ENCODE data around the gene SFXN1. TPM values are rescaled to one million over a fixed set of nuclear protein-coding genes. Genes with fewer than 3 reads are reported as not detected.

SFXN1 gene
- total and polyA plus RNA-seq, 4 donors: 47.3 to 241 (median 53.7) TPM

- Histone ChIP-seq H3K4me3 (ENCODE audit: low read depth in 1 of 3, low read length in 3 of 3) (no peak overlapping the region), H3K27me3 (ENCODE audit: control insufficient read depth in 4 of 4, insufficient read depth in 4 of 4, low read length in 3 of 4) (peaks cover 0 to 10% (median 2%) of the 10 kb centered on the region in 4 donors), H3K9me3 (ENCODE audit: control insufficient read depth in 4 of 4, low read length in 3 of 4) (peaks cover 0 to 8% (median 4%) of the 10 kb centered on the region in 4 donors), H3K9ac (ENCODE audit: low read depth in 1 of 2, low read length in 2 of 2) (no peak overlapping the region), H3K27ac (ENCODE audit: low read depth in 1 of 2, low read length in 2 of 2) (no peak overlapping the region), H3K36me3 (ENCODE audit: control insufficient read depth in 4 of 4, insufficient read depth in 3 of 4, low read depth in 1 of 4, low read length in 3 of 4) (no peaks in the 10 kb centered on the region), H3K4me1 (ENCODE audit: control insufficient read depth in 4 of 4, insufficient read depth in 4 of 4, low read length in 3 of 4) (no peaks in the 10 kb centered on the region)
- WGBS: 83% methylated on average over 5 of the region's 5 CpGs
- no peak for TF ChIP-seq FOXA1 (IDR thresholded peaks at IDR 0.05)
- no peak for TF ChIP-seq TAF1 (conservative IDR thresholded peaks at IDR 0.05)
- no peak for DNase-seq (ENCODE audit: low spot score)
These were observed 66.2 kb downstream of the SFXN1 start for GRCh38 chr5:175544586-175544985.

- no peak for TF ChIP-seq SP1 (IDR thresholded peaks at IDR 0.05)
- no peak for TF ChIP-seq TAF1 (conservative IDR thresholded peaks at IDR 0.05)
- no peak for TF ChIP-seq NR2F2 (IDR thresholded peaks at IDR 0.05)
- no peak for TF ChIP-seq FOXA1 (IDR thresholded peaks at IDR 0.05)
- no peak for TF ChIP-seq CTCF (IDR thresholded peaks at IDR 0.05; ENCODE audit: low read depth, low read length, missing input control)
- TF ChIP-seq, protein P1, sequence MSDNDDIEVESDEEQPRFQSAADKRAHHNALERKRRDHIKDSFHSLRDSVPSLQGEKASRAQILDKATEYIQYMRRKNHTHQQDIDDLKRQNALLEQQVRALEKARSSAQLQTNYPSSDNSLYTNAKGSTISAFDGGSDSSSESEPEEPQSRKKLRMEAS (IDR thresholded peaks at IDR 0.05): no peak
- TF ChIP-seq RAD21 (IDR thresholded peaks at IDR 0.05): no peak
- TF ChIP-seq FOXA2 (IDR thresholded peaks at IDR 0.05): no peak
- TF ChIP-seq JUND (IDR thresholded peaks at IDR 0.05): no peak
- no peak for TF ChIP-seq HNF4G (IDR thresholded peaks at IDR 0.05)
- DNase-seq (ENCODE audit: low spot score): no peak
- Histone ChIP-seq H3K4me3 (ENCODE audit: low read depth in 1 of 3, low read length in 3 of 3) (no peak overlapping the region), H3K9ac (ENCODE audit: low read depth in 1 of 2, low read length in 2 of 2) (no peak overlapping the region), H3K27me3 (ENCODE audit: control insufficient read depth in 4 of 4, insufficient read depth in 4 of 4, low read length in 3 of 4) (peaks cover 0 to 16% (median 2%) of the 10 kb centered on the region in 4 donors), H3K27ac (ENCODE audit: low read depth in 1 of 2, low read length in 2 of 2) (no peak overlapping the region), H3K9me3 (ENCODE audit: control insufficient read depth in 4 of 4, low read length in 3 of 4) (peaks cover 0 to 8% (median 4%) of the 10 kb centered on the region in 4 donors), H3K36me3 (ENCODE audit: control insufficient read depth in 4 of 4, insufficient read depth in 3 of 4, low read depth in 1 of 4, low read length in 3 of 4) (no peaks in the 10 kb centered on the region), H3K4me1 (ENCODE audit: control insufficient read depth in 4 of 4, insufficient read depth in 4 of 4, low read length in 3 of 4) (no peaks in the 10 kb centered on the region)
These were observed 69.5 kb downstream of the SFXN1 start for GRCh38 chr5:175547842-175548241.

GRCh38 chr5:175548626-175549311 lies 70.4 kb downstream of the SFXN1 start:
- no peak overlapping the region for H3K4me3 ChIP-seq (ENCODE audit: low read depth in 1 of 3, low read length in 3 of 3)
- no peak for TF ChIP-seq SP1 (IDR thresholded peaks at IDR 0.05)
- TF ChIP-seq, protein P2, sequence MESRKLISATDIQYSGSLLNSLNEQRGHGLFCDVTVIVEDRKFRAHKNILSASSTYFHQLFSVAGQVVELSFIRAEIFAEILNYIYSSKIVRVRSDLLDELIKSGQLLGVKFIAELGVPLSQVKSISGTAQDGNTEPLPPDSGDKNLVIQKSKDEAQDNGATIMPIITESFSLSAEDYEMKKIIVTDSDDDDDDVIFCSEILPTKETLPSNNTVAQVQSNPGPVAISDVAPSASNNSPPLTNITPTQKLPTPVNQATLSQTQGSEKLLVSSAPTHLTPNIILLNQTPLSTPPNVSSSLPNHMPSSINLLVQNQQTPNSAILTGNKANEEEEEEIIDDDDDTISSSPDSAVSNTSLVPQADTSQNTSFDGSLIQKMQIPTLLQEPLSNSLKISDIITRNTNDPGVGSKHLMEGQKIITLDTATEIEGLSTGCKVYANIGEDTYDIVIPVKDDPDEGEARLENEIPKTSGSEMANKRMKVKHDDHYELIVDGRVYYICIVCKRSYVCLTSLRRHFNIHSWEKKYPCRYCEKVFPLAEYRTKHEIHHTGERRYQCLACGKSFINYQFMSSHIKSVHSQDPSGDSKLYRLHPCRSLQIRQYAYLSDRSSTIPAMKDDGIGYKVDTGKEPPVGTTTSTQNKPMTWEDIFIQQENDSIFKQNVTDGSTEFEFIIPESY (IDR thresholded peaks at IDR 0.05): no peak
- no peak for TF ChIP-seq FOXA1 (IDR thresholded peaks at IDR 0.05)
- no peak for TF ChIP-seq FOXA2 (IDR thresholded peaks at IDR 0.05)
- no peak for TF ChIP-seq JUND (IDR thresholded peaks at IDR 0.05)
- no peak for TF ChIP-seq RAD21 (IDR thresholded peaks at IDR 0.05)
- no peak for TF ChIP-seq HNF4A (conservative IDR thresholded peaks at IDR 0.05)
- no peak for TF ChIP-seq CTCF (IDR thresholded peaks at IDR 0.05; ENCODE audit: low read depth, low read length, missing input control)
- TF ChIP-seq, protein P1 (IDR thresholded peaks at IDR 0.05): no peak
- TF ChIP-seq, protein P3, sequence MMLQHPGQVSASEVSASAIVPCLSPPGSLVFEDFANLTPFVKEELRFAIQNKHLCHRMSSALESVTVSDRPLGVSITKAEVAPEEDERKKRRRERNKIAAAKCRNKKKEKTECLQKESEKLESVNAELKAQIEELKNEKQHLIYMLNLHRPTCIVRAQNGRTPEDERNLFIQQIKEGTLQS (IDR thresholded peaks at IDR 0.05): no peak
- no peak for TF ChIP-seq YY1 (IDR thresholded peaks at IDR 0.05)
- TF ChIP-seq REST (IDR thresholded peaks at IDR 0.05): no peak
- TF ChIP-seq TAF1 (conservative IDR thresholded peaks at IDR 0.05): no peak
- TF ChIP-seq NR2F2 (IDR thresholded peaks at IDR 0.05): no peak
- no peaks in the 10 kb centered on the region for H3K36me3 ChIP-seq (ENCODE audit: control insufficient read depth in 4 of 4, insufficient read depth in 3 of 4, low read depth in 1 of 4, low read length in 3 of 4)
- no peak overlapping the region for H3K9ac ChIP-seq (ENCODE audit: low read depth in 1 of 2, low read length in 2 of 2)
- 66% methylated on average over 15 of the region's 15 CpGs for WGBS
- no peak overlapping the region for H3K27ac ChIP-seq (ENCODE audit: low read depth in 1 of 2, low read length in 2 of 2)
- DNase-seq (ENCODE audit: low spot score): no peak
- peaks cover 0 to 16% (median 2%) of the 10 kb centered on the region in 4 donors for H3K27me3 ChIP-seq (ENCODE audit: control insufficient read depth in 4 of 4, insufficient read depth in 4 of 4, low read length in 3 of 4)
- no peaks in the 10 kb centered on the region for H3K4me1 ChIP-seq (ENCODE audit: control insufficient read depth in 4 of 4, insufficient read depth in 4 of 4, low read length in 3 of 4)
- peaks cover 0 to 8% (median 4%) of the 10 kb centered on the region in 4 donors for H3K9me3 ChIP-seq (ENCODE audit: control insufficient read depth in 4 of 4, low read length in 3 of 4)

All from liver (tissue), 9 donors.